ENCODE results near the gene FTL.

The FTL gene

GRCh38 chr19:49016067-49016839 is 51.1 kb downstream of the FTL start:
- Histone ChIP-seq H3K36me3 (ENCODE audit: control insufficient read depth, insufficient read depth, low read length) (peaks cover 50% of the 10 kb centered on the region), H3K4me3 (ENCODE audit: low read depth, low read length) (no peak overlapping the region), H3K9ac (ENCODE audit: low read length) (no peak overlapping the region), H3K9me3 (ENCODE audit: control insufficient read depth, insufficient read depth, low read depth, low read length) (no peaks in the 10 kb centered on the region), H3K27ac (ENCODE audit: low read depth, low read length) (no peak overlapping the region), H3K27me3 (ENCODE audit: control insufficient read depth, insufficient read depth, low read length) (peaks cover 31% of the 10 kb centered on the region), H3K4me1 (ENCODE audit: control insufficient read depth, insufficient read depth, low read length) (peaks cover 27% of the 10 kb centered on the region)

Measured in HUES6 (cell line).